H1 (cell line): Measurements from ENCODE around the gene NCOA5.

ENCODE experiments used
- CTCF ChIP-seq, 3 experiments: IDR thresholded peaks; 1 replicate in 2 of 3; 2 replicates in 1 of 3; pipeline versions ENCODE4 v1.5.1 to v1.6.1; 2011; ENCODE audit warnings: low read length in 3 of 3, mild to moderate bottlenecking in 3 of 3, inconsistent platforms in 2 of 3, low read depth in 1 of 3, moderate library complexity in 1 of 3; ENCODE audit not compliant: insufficient read depth in 1 of 3; ENCODE audit errors: control extremely low read depth in 1 of 3
- EP300 ChIP-seq, 2 experiments: IDR thresholded peaks; 1 replicate in 1 of 2; 2 replicates in 1 of 2; pipeline ENCODE4 v1.6.1; 2011 to 2012; ENCODE audit warnings: low read depth in 2 of 2, low read length in 2 of 2, mild to moderate bottlenecking in 2 of 2, borderline replicate concordance in 1 of 2, inconsistent platforms in 1 of 2, moderate library complexity in 1 of 2
- EZH2 ChIP-seq: fragments of 200-600 bp; sonication (generic); IDR thresholded peaks from 2 replicates; pipeline ENCODE4 v1.7.1; 2012; ENCODE audit warnings: low read depth, mild to moderate bottlenecking, moderate library complexity, low read length, inconsistent platforms; ENCODE audit not compliant: severe bottlenecking
- GTF2F1 ChIP-seq: IDR thresholded peaks from 2 replicates; pipeline ENCODE4 v1.6.1; 2012; ENCODE audit warnings: low read depth, low read length, improper control_type of control experiment, borderline replicate concordance
- HDAC6 ChIP-seq: IDR thresholded peaks from one replicate; pipeline ENCODE4 v1.7.1; 2012; ENCODE audit warnings: low read depth, mild to moderate bottlenecking, inconsistent platforms, low read length, moderate library complexity
- JUND ChIP-seq: IDR thresholded peaks from 2 replicates; pipeline ENCODE4 v1.6.1; 2011; ENCODE audit warnings: mild to moderate bottlenecking, improper control_type of control experiment, low read length
- KDM5A ChIP-seq: fragments of 200-600 bp; IDR thresholded peaks from 2 replicates; pipeline ENCODE4 v1.7.1; 2012; ENCODE audit warnings: mild to moderate bottlenecking, low read length, inconsistent platforms, mixed read lengths
- MAFK ChIP-seq: IDR thresholded peaks from 2 replicates; pipeline ENCODE4 v1.6.1; 2012; ENCODE audit warnings: low read depth, mild to moderate bottlenecking, improper control_type of control experiment, low read length
- POLR2A ChIP-seq, 2 experiments: IDR thresholded peaks; 1 replicate in 1 of 2; 2 replicates in 1 of 2; pipeline ENCODE4 v1.6.1; 2011; ENCODE audit warnings: low read depth in 2 of 2, low read length in 2 of 2, mild to moderate bottlenecking in 2 of 2; ENCODE audit errors: control extremely low read depth in 1 of 2
- POLR2AphosphoS5 ChIP-seq: IDR thresholded peaks from 2 replicates; pipeline ENCODE4 v1.6.1; 2011; ENCODE audit warnings: low read depth, low read length
- RBBP5 ChIP-seq: IDR thresholded peaks from 2 replicates; pipeline ENCODE4 v1.7.1; 2012; ENCODE audit warnings: low read depth, mild to moderate bottlenecking, inconsistent platforms, low read length, moderate library complexity, borderline replicate concordance
- RFX5 ChIP-seq: IDR thresholded peaks from 2 replicates; pipeline ENCODE4 v1.6.1; 2011; ENCODE audit warnings: low read depth, low read length, improper control_type of control experiment, borderline replicate concordance
- YY1 ChIP-seq: IDR thresholded peaks from 2 replicates; pipeline ENCODE4 v1.6.1; 2011; ENCODE audit warnings: low read depth, mild to moderate bottlenecking, low read length
- TF ChIP-seq, protein P1 (sequence below): IDR thresholded peaks from 2 replicates; pipeline ENCODE4 v1.6.1; 2012; ENCODE audit warnings: inconsistent platforms

GRCh38 chr20:46111028-46111835 is 21.5 kb upstream of the NCOA5 start:
- TF ChIP-seq RBBP5, result no peak
- no peak for TF ChIP-seq CTCF (IDR thresholded peaks at IDR 0.05; ENCODE audit: control extremely low read depth in 1 of 3, insufficient read depth in 1 of 3, low read depth in 1 of 3, low read length in 3 of 3)
- TF ChIP-seq RFX5, result no peak
- no peak for TF ChIP-seq JUND
- no peak for TF ChIP-seq KDM5A
- TF ChIP-seq YY1, result no peak
- TF ChIP-seq POLR2A (IDR thresholded peaks at IDR 0.05; ENCODE audit: control extremely low read depth in 1 of 2, low read depth in 2 of 2, low read length in 2 of 2), result no peak
- no peak for TF ChIP-seq POLR2AphosphoS5
- TF ChIP-seq EZH2, result no peak
- no peak for TF ChIP-seq MAFK
- no peak for TF ChIP-seq EP300 (IDR thresholded peaks at IDR 0.05; ENCODE audit: borderline replicate concordance in 1 of 2, low read depth in 2 of 2, low read length in 2 of 2)
- TF ChIP-seq, protein P1, sequence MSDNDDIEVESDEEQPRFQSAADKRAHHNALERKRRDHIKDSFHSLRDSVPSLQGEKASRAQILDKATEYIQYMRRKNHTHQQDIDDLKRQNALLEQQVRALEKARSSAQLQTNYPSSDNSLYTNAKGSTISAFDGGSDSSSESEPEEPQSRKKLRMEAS, result no peak
- TF ChIP-seq HDAC6, result no peak
- TF ChIP-seq GTF2F1, result no peak
